Measurements from ENCODE around the gene TXNDC9. TPM values are rescaled to one million over a fixed set of nuclear protein-coding genes. Genes with fewer than 3 reads are reported as not detected.
"Not testable (repeated sequence)": the region's sequence is repeated elsewhere in the genome, so short reads cannot be mapped to it uniquely, and the experiment has no call there.

Gene TXNDC9
- total RNA-seq = 10 to 100 TPM; 18.7 to 22.4 (median 20.2) TPM
- 22.5 TPM for polyA plus RNA-seq
- long read RNA-seq, donor 1, transcript TXNDC9-201 (5 exons, 1,637 nt) = major isoform, 29 of 33 reads
- long read RNA-seq, donor 1, partial matches to known transcripts = 0 of 33 reads
- long read RNA-seq, donor 1, other reads (novel, unspliced or antisense) = 2 of 33 reads
- long read RNA-seq, donor 2, transcript TXNDC9-201 (5 exons, 1,637 nt) = major isoform, 17 of 20 reads
- long read RNA-seq, donor 2, partial matches to known transcripts = 0 of 20 reads
- long read RNA-seq, donor 2, other reads (novel, unspliced or antisense) = 0 of 20 reads
- long read RNA-seq, donor 3, transcript TXNDC9-201 (5 exons, 1,637 nt) = major isoform, 104 of 113 reads
- long read RNA-seq, donor 3, partial matches to known transcripts = 2 of 113 reads
- long read RNA-seq, donor 3, other reads (novel, unspliced or antisense) = 4 of 113 reads
- long read RNA-seq, donor 4, transcript TXNDC9-201 (5 exons, 1,637 nt) = major isoform, 11 of 12 reads
- long read RNA-seq, donor 4, partial matches to known transcripts = 0 of 12 reads
- long read RNA-seq, donor 4, other reads (novel, unspliced or antisense) = 1 of 12 reads

- intact Hi-C loops (cut with DNase I) = loop anchor here in 3 of 4 donors (5.0 to 10.0 kb wide), 4 partner anchors 151 to 159 kb away; partner anchors contain the start of genes MITD1 (in 2 of the 3), MRPL30 (in 2 of the 3) and REV1 (in 2 of the 3)
- DNase-seq (peak; percentile 99), ATAC-seq (peak; percentile 94 to 96)
- no peaks in the 10 kb centered on the region for H3K9me3 ChIP-seq (ENCODE audit: control insufficient read depth, low read length)
- H3K4me3 ChIP-seq (ENCODE audit: low read length) = peak within 1 kb of the TSS; percentile 84
- H3K27me3 ChIP-seq (ENCODE audit: control insufficient read depth, insufficient read depth) = no peaks in the 10 kb centered on the region
- H3K27ac ChIP-seq (ENCODE audit: low read length) = peak within 1 kb of the TSS; percentile 98
- H3K4me1 ChIP-seq (ENCODE audit: control insufficient read depth, insufficient read depth, low read length) = peaks cover 2% of the 10 kb centered on the region
- WGBS = under 1% methylated on average over 60 of the region's 60 CpGs
Measured at GRCh38 chr2:99335911-99336803, at the start of gene TXNDC9. TXNDC9 (minus strand) TSS chr2:99336333; CDS start chr2:99333210, 3,123 bp downstream.

GRCh38 chr2:99382143-99382542, 46.0 kb upstream of the TXNDC9 start:
- H3K9me3 ChIP-seq (ENCODE audit: control insufficient read depth, low read length) = no peaks in the 10 kb centered on the region
- 99% methylated on average over 2 of the region's 2 CpGs for WGBS
- no peak overlapping the region for H3K27ac ChIP-seq (ENCODE audit: low read length)
- no peak for ATAC-seq
- no peaks in the 10 kb centered on the region for H3K4me1 ChIP-seq (ENCODE audit: control insufficient read depth, insufficient read depth, low read length)
- intact Hi-C loops (cut with DNase I) = no loop called here
- no peaks in the 10 kb centered on the region for H3K27me3 ChIP-seq (ENCODE audit: control insufficient read depth, insufficient read depth)
- DNase-seq = no peak
- H3K4me3 ChIP-seq (ENCODE audit: low read length) = no peak overlapping the region

- no peak for ATAC-seq
Measured at GRCh38 chr2:99380376-99381010, 44.4 kb upstream of the TXNDC9 start.

GRCh38 chr2:99377879-99378278, 41.7 kb upstream of the TXNDC9 start:
- ATAC-seq = no peak
- no peak for DNase-seq
- H3K4me1 ChIP-seq (ENCODE audit: control insufficient read depth, insufficient read depth, low read length) = no peaks in the 10 kb centered on the region
- H3K27me3 ChIP-seq (ENCODE audit: control insufficient read depth, insufficient read depth) = no peaks in the 10 kb centered on the region
- H3K4me3 ChIP-seq (ENCODE audit: low read length) = no peak overlapping the region
- WGBS = 100% methylated on average over 1 of the region's 1 CpG
- H3K27ac ChIP-seq (ENCODE audit: low read length) = no peak overlapping the region
- intact Hi-C loops (cut with DNase I) = no loop called here
- H3K9me3 ChIP-seq (ENCODE audit: control insufficient read depth, low read length) = no peaks in the 10 kb centered on the region

More at GRCh38 chr2:99380376-99381010, 44.4 kb upstream of the TXNDC9 start:
- Histone ChIP-seq H3K27me3 (ENCODE audit: control insufficient read depth, insufficient read depth) (no peaks in the 10 kb centered on the region), H3K4me3 (ENCODE audit: low read length) (no peak overlapping the region), H3K9me3 (ENCODE audit: control insufficient read depth, low read length) (no peaks in the 10 kb centered on the region), H3K4me1 (ENCODE audit: control insufficient read depth, insufficient read depth, low read length) (no peaks in the 10 kb centered on the region), H3K27ac (ENCODE audit: low read length) (no peak overlapping the region)
- intact Hi-C loops (cut with DNase I) = no loop called here
- whole genome bisulfite sequencing = 91% methylated on average over 3 of the region's 3 CpGs
- no peak for DNase-seq

- Histone ChIP-seq H3K4me1 (ENCODE audit: control insufficient read depth, insufficient read depth, low read length) (no peaks in the 10 kb centered on the region), H3K27ac (ENCODE audit: low read length) (no peak overlapping the region), H3K27me3 (ENCODE audit: control insufficient read depth, insufficient read depth) (no peaks in the 10 kb centered on the region), H3K9me3 (ENCODE audit: control insufficient read depth, low read length) (no peaks in the 10 kb centered on the region), H3K4me3 (ENCODE audit: low read length) (no peak overlapping the region)
- DNase-seq = no peak
- intact Hi-C loops (cut with DNase I) = no loop called here
- WGBS = 96% methylated on average over 7 of the region's 7 CpGs
- ATAC-seq = no peak
Measured at GRCh38 chr2:99376254-99376864, 40.2 kb upstream of the TXNDC9 start.

- H3K9me3 ChIP-seq (ENCODE audit: control insufficient read depth, low read length) = no peaks in the 10 kb centered on the region
- ATAC-seq (no peak), DNase-seq (no peak)
- no peaks in the 10 kb centered on the region for H3K4me1 ChIP-seq (ENCODE audit: control insufficient read depth, insufficient read depth, low read length)
- H3K4me3 ChIP-seq (ENCODE audit: low read length) = no peak overlapping the region
- H3K27me3 ChIP-seq (ENCODE audit: control insufficient read depth, insufficient read depth) = no peaks in the 10 kb centered on the region
- intact Hi-C loops (cut with DNase I) = no loop called here
- no peak overlapping the region for H3K27ac ChIP-seq (ENCODE audit: low read length)
Measured at GRCh38 chr2:99374747-99375146, 38.6 kb upstream of the TXNDC9 start.

GRCh38 chr2:99373144-99373543, 37.0 kb upstream of the TXNDC9 start:
- DNase-seq (no peak), ATAC-seq (no peak)
- H3K4me1 ChIP-seq (ENCODE audit: control insufficient read depth, insufficient read depth, low read length) = no peaks in the 10 kb centered on the region
- WGBS = 97% methylated on average over 4 of the region's 4 CpGs
- no peak overlapping the region for H3K4me3 ChIP-seq (ENCODE audit: low read length)
- intact Hi-C loops (cut with DNase I) = no loop called here
- no peaks in the 10 kb centered on the region for H3K9me3 ChIP-seq (ENCODE audit: control insufficient read depth, low read length)
- H3K27ac ChIP-seq (ENCODE audit: low read length) = no peak overlapping the region
- H3K27me3 ChIP-seq (ENCODE audit: control insufficient read depth, insufficient read depth) = no peaks in the 10 kb centered on the region

GRCh38 chr2:99368854-99369253, 32.7 kb upstream of the TXNDC9 start:
- H3K27me3 ChIP-seq (ENCODE audit: control insufficient read depth, insufficient read depth); H3K9me3 ChIP-seq (ENCODE audit: control insufficient read depth, low read length); intact Hi-C loops (cut with DNase I); H3K27ac ChIP-seq (ENCODE audit: low read length); DNase-seq; H3K4me3 ChIP-seq (ENCODE audit: low read length); H3K4me1 ChIP-seq (ENCODE audit: control insufficient read depth, insufficient read depth, low read length); ATAC-seq: not testable (repeated sequence)
- 98% methylated on average over 5 of the region's 5 CpGs for WGBS

- 68% methylated on average over 2 of the region's 2 CpGs for WGBS
- Histone ChIP-seq H3K27me3 (ENCODE audit: control insufficient read depth, insufficient read depth) (no peaks in the 10 kb centered on the region), H3K4me1 (ENCODE audit: control insufficient read depth, insufficient read depth, low read length) (no peaks in the 10 kb centered on the region), H3K27ac (ENCODE audit: low read length) (no peak overlapping the region), H3K9me3 (ENCODE audit: control insufficient read depth, low read length) (no peaks in the 10 kb centered on the region), H3K4me3 (ENCODE audit: low read length) (no peak overlapping the region)
- intact Hi-C loops (cut with DNase I) = no loop called here
- no peak for ATAC-seq
- no peak for DNase-seq
Measured at GRCh38 chr2:99365661-99366060, 29.5 kb upstream of the TXNDC9 start.

- ATAC-seq = no peak
- no peaks in the 10 kb centered on the region for H3K9me3 ChIP-seq (ENCODE audit: control insufficient read depth, low read length)
- intact Hi-C loops (cut with DNase I) = no loop called here
- H3K27ac ChIP-seq (ENCODE audit: low read length) = no peak overlapping the region
- H3K27me3 ChIP-seq (ENCODE audit: control insufficient read depth, insufficient read depth) = no peaks in the 10 kb centered on the region
- H3K4me1 ChIP-seq (ENCODE audit: control insufficient read depth, insufficient read depth, low read length) = no peaks in the 10 kb centered on the region
- no peak overlapping the region for H3K4me3 ChIP-seq (ENCODE audit: low read length)
- no peak for DNase-seq
Measured at GRCh38 chr2:99356853-99357252, 20.7 kb upstream of the TXNDC9 start.

Measured in right cardiac atrium (tissue), 5 donors.